ENCODE measurements around the gene ASIC5.
"Not testable (repeated sequence)": the region's sequence is repeated elsewhere in the genome, so short reads cannot be mapped to it uniquely, and the experiment has no call there.

The ASIC5 gene

DNA sequence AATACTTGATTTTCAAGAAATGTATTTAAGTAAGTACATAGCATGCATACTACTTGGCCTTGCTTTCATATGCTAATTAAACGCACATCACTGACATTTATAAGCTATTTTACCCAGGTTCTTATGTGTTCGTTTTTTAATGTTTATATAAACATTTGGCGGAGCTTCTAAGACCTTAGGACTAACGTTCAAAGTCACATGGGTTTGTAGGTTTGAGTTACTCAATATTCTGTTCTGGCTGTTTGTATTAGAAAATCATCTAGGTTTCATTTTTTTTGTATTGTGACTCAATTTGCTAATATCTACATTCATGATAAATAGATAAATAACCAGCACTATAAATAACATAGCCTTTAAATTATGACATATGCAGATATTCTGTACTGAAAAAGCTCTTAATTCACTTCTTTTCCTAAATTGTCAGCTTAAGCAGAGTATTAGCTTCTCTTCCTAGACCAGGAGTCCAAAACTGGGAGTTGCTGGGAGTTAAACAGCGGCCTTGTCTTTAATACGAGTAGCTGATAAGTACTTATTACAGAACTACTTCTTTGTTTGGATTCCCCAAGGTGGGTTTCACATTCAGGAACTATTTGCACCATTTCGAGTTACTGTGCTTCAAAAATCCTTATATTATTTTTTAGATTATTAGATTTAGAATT is 65.3 kb downstream of the ASIC5 start:
- no peak for DNase-seq (ENCODE audit: low read depth in 3 of 3)

DNA sequence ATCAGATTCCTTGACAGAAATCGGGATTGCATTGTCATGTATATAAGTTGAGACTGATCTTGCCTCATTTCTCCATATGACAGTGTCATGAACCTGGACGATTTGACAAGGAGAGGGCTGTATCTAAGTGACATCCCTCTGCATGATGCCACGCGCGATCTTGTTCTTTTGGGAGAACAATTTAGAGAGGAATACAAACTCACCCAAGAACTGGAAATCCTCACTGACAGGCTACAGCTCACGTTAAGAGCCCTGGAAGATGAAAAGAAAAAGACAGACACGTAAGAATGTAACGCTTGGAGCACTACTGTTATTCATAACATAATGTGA is 66.3 kb downstream of the ASIC5 start:
- no peak for DNase-seq (ENCODE audit: low read depth in 3 of 3)

DNA sequence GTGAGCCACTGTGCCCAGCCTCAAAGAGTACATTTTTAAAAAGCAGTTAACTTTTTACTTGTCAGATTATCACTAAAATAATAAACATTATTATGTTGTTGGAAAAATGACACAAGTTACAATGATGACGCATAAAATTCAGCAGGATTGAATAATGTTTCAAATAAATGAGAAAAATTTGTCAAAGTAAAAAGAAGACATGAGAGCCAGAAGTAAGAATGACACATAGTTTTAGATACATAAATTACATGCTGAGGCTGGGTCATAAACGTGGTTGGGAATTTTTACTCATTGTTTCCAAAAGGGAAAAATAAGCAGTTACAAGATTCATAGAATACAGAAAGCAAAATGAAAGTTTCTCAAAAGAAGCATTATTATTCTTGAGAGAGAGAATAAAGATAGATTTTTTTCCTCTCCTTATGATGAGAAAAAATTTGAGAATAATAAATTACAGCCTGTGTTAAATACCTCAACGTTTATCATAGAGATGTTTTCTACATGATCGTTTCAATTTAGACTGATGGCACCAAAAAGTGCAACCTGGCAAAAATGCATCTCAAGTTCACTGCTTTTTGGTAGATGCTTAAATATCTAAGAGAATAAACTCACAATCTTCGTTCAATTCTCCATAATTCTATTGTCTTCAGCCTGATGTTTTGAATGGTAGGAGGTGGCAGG is 66.8 kb downstream of the ASIC5 start:
- no peak for DNase-seq (ENCODE audit: low read depth in 3 of 3)

DNA sequence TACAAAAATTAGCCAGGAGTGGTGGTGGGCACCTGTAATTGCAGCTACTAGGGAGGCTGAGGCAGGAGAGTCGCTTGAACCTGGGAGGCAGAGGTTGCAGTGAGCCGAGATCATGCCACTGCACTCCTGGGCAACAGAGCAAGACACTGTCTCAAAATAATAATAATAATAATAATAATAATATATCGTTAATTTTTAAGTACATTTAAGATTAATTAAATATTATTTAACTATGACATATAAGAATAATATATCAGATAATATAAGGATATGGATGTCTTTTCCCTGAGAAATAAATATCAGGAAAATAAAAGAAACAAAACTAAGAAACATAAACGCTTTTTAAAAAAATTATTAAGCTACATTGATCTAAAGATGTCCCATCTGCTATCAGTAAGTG is 68.5 kb downstream of the ASIC5 start:
- not testable (repeated sequence) for DNase-seq (ENCODE audit: low read depth in 3 of 3)

DNA sequence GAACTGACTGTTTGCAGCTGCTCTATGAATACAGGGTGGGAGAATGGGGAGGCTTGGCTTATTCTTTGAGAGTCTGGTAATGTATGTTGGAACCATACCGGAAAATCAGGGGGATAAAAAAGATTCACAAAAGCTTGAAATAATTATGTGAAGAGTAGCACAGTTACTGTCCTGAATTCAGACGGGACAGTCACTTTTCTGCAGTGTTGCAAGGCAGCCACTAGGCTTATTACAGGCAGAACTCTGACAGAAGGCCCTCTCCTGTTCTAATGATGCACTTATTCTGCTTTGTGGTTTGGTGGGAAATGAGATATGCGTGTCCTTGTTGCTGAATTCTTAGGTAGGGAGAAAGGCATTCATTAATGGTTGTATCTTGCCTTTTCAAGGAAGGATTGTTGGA is 70.1 kb downstream of the ASIC5 start:
- no peak for DNase-seq (ENCODE audit: low read depth in 3 of 3)

DNA sequence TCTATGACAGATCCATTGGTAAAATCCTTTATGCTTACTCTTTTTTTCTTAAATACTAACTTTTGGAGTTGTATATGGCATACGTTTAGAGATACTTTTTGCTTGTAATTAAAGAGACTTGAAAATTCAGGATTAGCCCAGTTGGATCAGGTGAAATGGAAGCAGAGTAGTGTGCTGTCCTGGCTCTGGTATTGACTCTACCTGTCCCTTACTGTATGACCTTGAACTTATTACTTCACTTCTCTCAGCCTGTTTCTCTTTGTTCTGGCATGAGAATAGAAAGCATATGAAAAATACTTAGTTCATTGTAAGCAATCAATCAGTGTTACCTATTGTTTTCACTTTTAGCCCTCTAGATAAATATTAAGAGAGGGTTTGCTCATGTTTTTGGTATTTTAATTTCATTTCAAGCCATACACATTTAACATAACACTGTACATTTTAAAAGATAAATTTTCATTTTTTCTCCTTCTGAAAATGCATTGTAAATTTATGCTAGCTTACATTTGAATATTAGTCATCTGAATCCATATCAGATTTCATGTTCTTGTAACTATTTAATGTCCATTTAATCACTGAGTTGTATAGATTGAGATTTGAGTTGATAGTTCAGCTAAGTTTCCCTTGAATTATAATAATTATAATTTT is 71.4 kb downstream of the ASIC5 start:
- DNase-seq (ENCODE audit: low read depth in 3 of 3): no peak

DNA sequence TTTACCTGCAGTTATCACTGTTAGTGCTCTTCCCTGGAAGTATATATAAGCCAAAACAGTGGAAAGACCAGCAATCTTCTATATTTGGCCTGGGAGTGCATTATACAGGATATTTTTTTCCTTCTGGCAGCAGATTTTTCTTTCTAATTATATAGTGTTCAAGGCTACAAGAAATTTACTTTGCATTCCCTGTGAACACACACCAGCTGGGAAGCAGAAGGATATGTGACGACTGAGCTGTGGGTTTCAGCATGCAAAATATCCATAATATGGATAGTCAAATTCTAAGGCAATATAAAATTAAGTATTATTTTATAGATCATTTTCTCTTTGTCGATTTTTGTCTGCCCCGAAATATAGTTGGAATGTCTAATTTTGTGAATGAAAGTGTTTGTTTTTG is 76.1 kb downstream of the ASIC5 start:
- DNase-seq (ENCODE audit: low read depth in 3 of 3): no peak

DNA sequence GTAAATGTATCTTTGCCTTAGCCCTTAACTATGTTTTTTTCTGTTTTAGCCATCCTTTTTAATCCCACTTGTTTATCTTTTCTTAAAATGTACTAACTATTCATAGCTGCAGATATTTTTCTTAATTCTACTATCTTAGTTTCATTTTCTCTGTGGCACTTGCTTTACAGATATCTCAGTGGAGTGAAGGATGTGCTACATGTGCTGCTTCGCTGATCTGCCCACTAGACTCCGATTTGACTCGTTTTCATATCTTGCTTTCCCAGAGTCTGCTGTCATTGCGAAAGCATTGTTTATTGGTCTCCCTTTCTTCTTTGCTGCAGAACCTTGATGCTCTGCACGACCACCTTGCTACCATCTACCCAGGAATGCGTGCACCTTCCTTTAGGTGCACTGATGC is 76.7 kb downstream of the ASIC5 start:
- DNase-seq (ENCODE audit: low read depth in 3 of 3): no peak

DNA sequence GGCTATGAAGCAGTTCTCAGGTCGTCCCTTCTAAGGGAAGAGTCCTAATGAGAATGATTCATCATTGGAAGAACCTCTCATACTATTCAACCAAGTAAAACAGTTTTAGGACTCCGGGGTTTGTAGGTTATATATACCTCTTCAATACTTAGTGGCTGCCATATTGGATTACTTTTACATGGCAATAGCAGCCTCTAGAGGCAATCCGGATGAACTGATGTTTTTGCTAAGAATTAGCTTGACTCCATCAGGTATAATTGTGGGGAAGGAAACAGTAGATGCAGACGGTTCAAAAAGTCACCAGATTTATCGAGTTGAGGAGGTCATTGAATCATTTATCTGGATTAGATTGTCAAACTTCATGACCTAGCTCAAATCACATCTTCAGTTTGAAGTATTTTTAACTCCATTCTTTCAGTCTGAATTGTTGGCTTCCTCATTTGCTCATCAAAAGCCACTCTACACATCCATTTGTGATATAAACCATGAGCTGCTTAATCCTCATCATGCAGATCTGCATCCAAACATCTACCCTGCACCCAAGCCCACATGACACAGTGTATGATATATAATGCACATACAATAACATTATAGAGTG is 78.9 kb downstream of the ASIC5 start:
- DNase-seq (ENCODE audit: low read depth in 3 of 3): no peak

DNA sequence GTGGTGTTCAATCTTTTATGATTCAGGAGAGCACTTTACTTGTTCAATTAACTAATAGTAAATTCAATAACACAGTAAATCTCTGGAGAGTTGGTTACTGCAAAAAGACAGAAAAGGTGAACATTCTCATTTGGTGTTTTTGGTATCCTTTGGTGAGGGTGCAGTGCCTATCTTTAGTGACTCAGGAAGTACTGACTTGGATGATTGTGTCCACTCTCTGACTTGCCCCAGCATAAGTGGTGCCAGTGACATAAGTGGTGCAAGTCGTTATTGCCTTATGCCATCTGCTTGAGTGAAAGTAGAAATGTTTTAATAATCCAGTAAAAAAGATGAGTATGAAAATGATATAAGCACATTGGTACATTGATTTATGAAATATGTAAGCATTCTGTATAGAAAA is 80.2 kb downstream of the ASIC5 start:
- no peak for DNase-seq (ENCODE audit: low read depth in 3 of 3)

DNA sequence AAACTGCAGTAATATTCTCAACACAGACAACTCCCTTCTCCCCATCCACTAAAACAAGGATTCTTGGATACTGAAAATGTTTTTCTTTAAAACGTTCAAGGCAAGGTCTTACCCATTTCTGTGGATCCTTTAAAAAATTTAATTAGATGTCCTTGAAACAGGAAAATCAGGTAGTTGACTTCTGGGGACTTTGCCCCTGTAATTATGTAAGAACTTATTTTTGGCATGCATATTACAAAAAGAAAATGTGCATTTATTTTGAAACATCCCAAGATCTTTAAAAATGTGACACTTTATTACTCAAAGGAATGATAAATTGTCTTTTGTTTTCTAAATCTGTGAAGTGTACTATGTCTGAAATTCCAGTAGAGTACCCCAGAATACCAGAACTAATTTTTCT is 81.4 kb downstream of the ASIC5 start:
- DNase-seq (ENCODE audit: low read depth in 3 of 3): no peak

DNA sequence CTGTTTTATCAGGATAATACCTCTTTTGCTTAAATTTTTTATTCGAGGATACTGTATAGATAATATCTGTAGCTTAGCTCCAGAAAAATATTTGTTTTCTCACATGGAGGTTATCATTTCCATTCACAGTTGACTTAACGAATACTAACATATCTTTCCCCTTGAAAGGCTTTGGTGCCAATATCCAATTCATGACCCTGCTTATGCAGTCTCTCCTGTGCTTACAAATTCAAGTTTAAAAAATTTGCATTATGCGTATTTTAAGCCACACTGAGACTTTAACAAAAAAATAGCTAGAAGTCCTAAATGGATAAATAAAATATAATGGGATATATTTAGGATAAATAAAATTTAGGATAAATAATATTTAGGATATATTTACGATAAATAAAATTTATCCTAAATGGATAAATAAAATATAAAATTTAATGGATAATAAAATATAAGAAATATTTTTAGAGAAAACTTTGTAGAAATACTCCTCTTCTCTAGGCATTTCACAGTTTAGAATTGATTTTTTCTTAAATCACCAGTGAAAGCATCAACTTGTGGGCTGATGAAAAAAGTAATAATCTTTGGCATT is 84.7 kb downstream of the ASIC5 start:
- no peak for DNase-seq (ENCODE audit: low read depth in 3 of 3)

DNA sequence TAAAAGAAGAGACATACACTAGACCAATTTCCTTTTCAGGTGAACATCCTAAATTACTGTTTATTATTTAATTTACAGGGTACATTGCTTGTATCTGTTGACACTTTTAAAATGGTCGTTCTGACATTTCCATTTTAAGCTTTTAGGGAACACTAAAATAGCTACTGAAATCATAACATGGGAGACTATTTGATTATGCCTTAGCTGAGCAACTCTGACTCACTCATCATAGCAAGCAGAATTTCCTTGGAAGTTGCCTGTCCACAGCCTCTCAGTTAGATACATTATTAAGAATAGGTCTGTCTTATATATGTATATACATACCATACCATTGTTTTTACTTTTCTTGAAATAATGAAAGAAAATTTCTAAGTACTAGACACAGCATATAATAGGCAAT is 85.3 kb downstream of the ASIC5 start:
- no peak for DNase-seq (ENCODE audit: low read depth in 3 of 3)
